Measurements from ENCODE around the gene BAHCC1.

DNA sequence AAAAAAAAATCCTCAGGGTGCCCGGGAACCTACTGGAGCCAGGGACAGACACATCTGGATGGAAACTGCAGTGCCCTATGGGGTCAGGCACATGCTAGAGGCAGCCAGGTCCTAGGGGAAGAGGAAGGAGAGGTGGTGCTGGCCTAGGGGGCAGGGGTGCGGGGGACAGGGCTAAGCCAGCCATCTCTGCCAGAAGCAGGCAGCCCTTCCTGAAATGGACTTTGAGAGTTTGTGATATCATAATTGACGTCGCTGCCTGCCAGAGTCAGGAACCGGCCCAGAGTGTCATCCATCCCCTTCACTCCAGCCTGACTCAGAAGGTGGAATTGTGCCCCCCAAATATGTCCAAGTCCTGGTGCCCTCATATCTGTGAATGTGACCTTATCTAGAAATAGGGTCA lies 25.0 kb upstream of the BAHCC1 start:
- TF ChIP-seq POLR2A (IDR thresholded peaks at IDR 0.05; ENCODE audit: low read length) (no peak), GATA1 (IDR thresholded peaks at IDR 0.05; ENCODE audit: low read depth, low read length) (no peak)
